ENCODE data around the gene JAK2. TPM values are rescaled to one million over a fixed set of nuclear protein-coding genes. Genes with fewer than 3 reads are reported as not detected.

Gene JAK2
- total RNA-seq, 2 donors from 2014 or later: 7.0 to 14.8 TPM

GRCh38 chr9:4959031-4959430, 26.0 kb upstream of the JAK2 start:
- TF ChIP-seq CTCF (IDR thresholded peaks at IDR 0.05): no peak
- no peak overlapping the region for H3K9ac ChIP-seq (ENCODE audit: low read depth in 2 of 2, low read length in 2 of 2)

GRCh38 chr9:4962085-4962484, 23.0 kb upstream of the JAK2 start:
- TF ChIP-seq CTCF (IDR thresholded peaks at IDR 0.05): no peak
- H3K27me3 ChIP-seq: no peaks in the 10 kb centered on the region
- no peak overlapping the region for H3K27ac ChIP-seq
- H3K4me1 ChIP-seq: no peaks in the 10 kb centered on the region
- H3K4me3 ChIP-seq: no peak overlapping the region
- H3K9ac ChIP-seq (ENCODE audit: low read depth in 2 of 2, low read length in 2 of 2): no peak overlapping the region
- H3K9me3 ChIP-seq: no peaks in the 10 kb centered on the region
- no peaks in the 10 kb centered on the region for H3K36me3 ChIP-seq
- intact Hi-C loops (cut with DNase I): no loop called here
- DNase-seq: no peak

More at GRCh38 chr9:4959031-4959430, 26.0 kb upstream of the JAK2 start:
- Histone ChIP-seq H3K9me3 (no peaks in the 10 kb centered on the region), H3K4me3 (no peak overlapping the region), H3K4me1 (no peaks in the 10 kb centered on the region), H3K36me3 (no peaks in the 10 kb centered on the region), H3K27me3 (no peaks in the 10 kb centered on the region), H3K27ac (no peak overlapping the region)
- DNase-seq: no peak
- intact Hi-C loops (cut with DNase I): no loop called here

GRCh38 chr9:4964540-4964939, 20.5 kb upstream of the JAK2 start:
- H3K9me3 ChIP-seq: no peaks in the 10 kb centered on the region
- H3K27ac ChIP-seq: no peak overlapping the region
- no peak for TF ChIP-seq CTCF (IDR thresholded peaks at IDR 0.05)
- no peaks in the 10 kb centered on the region for H3K36me3 ChIP-seq
- H3K4me1 ChIP-seq: no peaks in the 10 kb centered on the region
- no peaks in the 10 kb centered on the region for H3K27me3 ChIP-seq
- no peak overlapping the region for H3K4me3 ChIP-seq
- H3K9ac ChIP-seq (ENCODE audit: low read depth in 2 of 2, low read length in 2 of 2): no peak overlapping the region
- intact Hi-C loops (cut with DNase I): no loop called here
- DNase-seq: no peak

DNA sequence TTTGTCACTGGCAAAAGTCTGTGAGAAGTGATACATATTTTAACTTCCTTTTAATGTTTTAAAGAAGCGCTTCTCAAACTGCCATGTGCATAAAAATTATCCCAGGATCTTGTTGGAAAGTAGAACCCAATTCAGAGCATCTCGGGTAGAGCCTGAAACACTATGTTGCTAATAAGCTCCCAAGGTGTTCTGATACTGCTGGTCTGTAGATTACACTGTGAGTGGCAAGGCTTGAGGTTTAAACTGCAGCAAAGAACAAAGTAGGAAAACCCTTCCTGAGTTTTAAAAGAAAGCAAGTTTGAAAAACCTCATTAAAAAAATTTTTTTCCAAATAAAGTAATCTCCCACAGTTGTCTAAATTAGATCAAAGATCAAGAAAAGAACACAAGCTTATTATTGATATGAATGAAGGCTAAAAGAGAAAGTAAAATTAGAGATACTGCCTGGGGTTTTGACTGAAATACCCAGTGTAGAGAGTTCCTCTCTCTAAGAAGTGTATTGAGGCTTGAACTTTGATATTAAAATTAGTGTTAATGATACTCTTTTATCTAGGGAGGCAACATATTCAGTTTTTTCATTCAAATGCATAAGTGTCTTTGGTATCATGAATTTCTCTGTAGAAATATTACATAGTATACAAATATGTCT, 19.8 kb upstream of the JAK2 start:
- no peaks in the 10 kb centered on the region for H3K36me3 ChIP-seq
- H3K9ac ChIP-seq (ENCODE audit: low read depth in 2 of 2, low read length in 2 of 2): no peak overlapping the region
- TF ChIP-seq CTCF (IDR thresholded peaks at IDR 0.05): no peak
- no peaks in the 10 kb centered on the region for H3K4me1 ChIP-seq
- no peaks in the 10 kb centered on the region for H3K27me3 ChIP-seq
- DNase-seq: no peak
- H3K9me3 ChIP-seq: no peaks in the 10 kb centered on the region
- intact Hi-C loops (cut with DNase I): no loop called here
- H3K27ac ChIP-seq: no peak overlapping the region
- H3K4me3 ChIP-seq: no peak overlapping the region

DNA sequence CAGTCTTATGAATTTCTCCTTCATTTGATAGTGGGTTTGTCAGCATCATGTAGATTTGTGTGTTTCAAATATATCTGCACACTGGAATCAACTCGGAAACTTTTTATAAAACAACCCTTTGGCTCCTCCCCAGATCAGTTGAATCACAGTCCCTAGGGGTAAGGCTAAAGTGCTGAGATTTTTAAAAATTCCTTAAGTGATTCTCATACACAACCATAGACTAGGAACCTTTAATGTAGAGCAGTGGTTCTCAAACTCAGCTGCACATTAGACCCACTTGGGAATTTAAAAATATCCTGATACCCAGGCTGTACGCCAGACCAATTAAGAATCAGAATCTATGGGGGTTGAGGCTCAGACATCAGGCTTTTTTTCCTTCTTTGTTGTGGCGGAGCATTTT, 17.5 kb upstream of the JAK2 start:
- Histone ChIP-seq H3K9ac (ENCODE audit: low read depth in 2 of 2, low read length in 2 of 2) (no peak overlapping the region), H3K9me3 (no peaks in the 10 kb centered on the region), H3K27ac (no peak overlapping the region), H3K36me3 (no peaks in the 10 kb centered on the region), H3K4me1 (no peaks in the 10 kb centered on the region), H3K27me3 (no peaks in the 10 kb centered on the region), H3K4me3 (no peak overlapping the region)
- intact Hi-C loops (cut with DNase I): no loop called here
- TF ChIP-seq CTCF (IDR thresholded peaks at IDR 0.05): no peak
- no peak for DNase-seq

All from colonic mucosa (tissue), 4 donors.